Transverse colon (tissue), 4 donors: ENCODE data around the gene INSM1.

Source experiments
- CTCF ChIP-seq, 5 experiments: fragments of 200-600 bp in 3 of 5; fragments of 450-650 bp in 2 of 5; sonication (generic) in 3 of 5; IDR thresholded peaks; 1 replicate in 2 of 5; 2 replicates in 3 of 5; pipeline ENCODE4 v1.5.1; 2016 to 2017; ENCODE audit warnings: antibody characterized with exemption in 5 of 5, inconsistent platforms in 3 of 5, mild to moderate bottlenecking in 2 of 5, moderate library complexity in 1 of 5
- EP300 ChIP-seq: sonication (generic); formaldehyde crosslinking; IDR thresholded peaks from one replicate; pipeline ENCODE4 v1.6.1; 2017; ENCODE audit warnings: antibody characterized with exemption, low read depth
- POLR2A ChIP-seq: fragments of 450-650 bp; IDR thresholded peaks from one replicate; pipeline ENCODE4 v1.6.1; 2016; ENCODE audit warnings: antibody characterized with exemption, mild to moderate bottlenecking, moderate library complexity
- POLR2AphosphoS5 ChIP-seq, 3 donors: sonication (generic); formaldehyde crosslinking; IDR thresholded peaks; one replicate each; pipeline ENCODE4 v1.6.1; 2016; ENCODE audit warnings: antibody characterized with exemption in 3 of 3

GRCh38 chr20:20364593-20365479 lies 3.1 kb upstream of the INSM1 start:
- TF ChIP-seq CTCF (IDR thresholded peaks at IDR 0.05) (no peak), POLR2A (no peak), POLR2AphosphoS5 (IDR thresholded peaks at IDR 0.05) (no peak), EP300 (no peak)
